Measurements from ENCODE around the gene SPPL2B. TPM values are rescaled to one million over a fixed set of nuclear protein-coding genes. Genes with fewer than 3 reads are reported as not detected.

The SPPL2B gene
- total RNA-seq, 4 donors from 2014 or later = 18.1 to 27.7 (median 23.2) TPM

DNA sequence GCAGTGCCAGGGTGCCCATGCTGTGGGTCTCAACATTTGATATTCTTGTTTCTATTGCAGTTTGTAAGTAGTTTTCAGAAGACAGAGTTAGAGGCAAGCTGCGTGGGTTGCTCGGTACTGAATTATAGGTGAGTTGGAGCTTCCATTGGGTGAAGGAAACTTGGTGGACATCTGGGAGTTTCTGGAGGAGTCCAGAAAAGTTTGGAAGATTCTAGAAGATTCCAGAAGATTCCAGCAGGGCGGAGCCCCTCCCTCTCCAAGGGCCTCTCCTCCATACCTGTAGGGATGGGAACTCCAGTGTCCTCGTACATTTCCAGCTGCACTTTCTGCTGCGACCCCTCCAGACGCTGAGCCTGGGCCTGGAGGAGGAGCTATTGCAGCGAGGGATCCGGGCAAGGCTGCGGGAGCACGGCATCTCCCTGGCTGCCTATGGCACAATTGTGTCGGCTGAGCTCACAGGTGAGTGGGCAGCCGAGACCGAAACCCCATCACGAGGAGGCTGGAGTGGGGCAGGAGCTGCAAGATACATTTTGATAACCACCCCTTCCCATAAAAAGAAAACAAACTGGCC lies 70.3 kb downstream of the SPPL2B start:
- H3K9me3 ChIP-seq = no peaks in the 10 kb centered on the region
- intact Hi-C loops (cut with DNase I; ENCODE audit: low total_unique reads) (no loop called here), in situ Hi-C loops (cut with MboI; ENCODE audit: low sequenced_read_pairs in 4 of 4) (loop anchor here (10.0 to 25.0 kb wide), 2 partner anchors 112 to 244 kb away; partner anchors contain the start of genes PEAK3 (in 4 of the 4) and AP3D1 (in 1 of the 4))
- ATAC-seq (no peak), DNase-seq (no peak)
- H3K27me3 ChIP-seq = no peaks in the 10 kb centered on the region
- no peaks in the 10 kb centered on the region for H3K36me3 ChIP-seq
- TF ChIP-seq POLR2A (IDR thresholded peaks at IDR 0.05) = no peak
- TF ChIP-seq, protein P1, sequence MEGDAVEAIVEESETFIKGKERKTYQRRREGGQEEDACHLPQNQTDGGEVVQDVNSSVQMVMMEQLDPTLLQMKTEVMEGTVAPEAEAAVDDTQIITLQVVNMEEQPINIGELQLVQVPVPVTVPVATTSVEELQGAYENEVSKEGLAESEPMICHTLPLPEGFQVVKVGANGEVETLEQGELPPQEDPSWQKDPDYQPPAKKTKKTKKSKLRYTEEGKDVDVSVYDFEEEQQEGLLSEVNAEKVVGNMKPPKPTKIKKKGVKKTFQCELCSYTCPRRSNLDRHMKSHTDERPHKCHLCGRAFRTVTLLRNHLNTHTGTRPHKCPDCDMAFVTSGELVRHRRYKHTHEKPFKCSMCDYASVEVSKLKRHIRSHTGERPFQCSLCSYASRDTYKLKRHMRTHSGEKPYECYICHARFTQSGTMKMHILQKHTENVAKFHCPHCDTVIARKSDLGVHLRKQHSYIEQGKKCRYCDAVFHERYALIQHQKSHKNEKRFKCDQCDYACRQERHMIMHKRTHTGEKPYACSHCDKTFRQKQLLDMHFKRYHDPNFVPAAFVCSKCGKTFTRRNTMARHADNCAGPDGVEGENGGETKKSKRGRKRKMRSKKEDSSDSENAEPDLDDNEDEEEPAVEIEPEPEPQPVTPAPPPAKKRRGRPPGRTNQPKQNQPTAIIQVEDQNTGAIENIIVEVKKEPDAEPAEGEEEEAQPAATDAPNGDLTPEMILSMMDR (IDR thresholded peaks at IDR 0.05 in 4 of 5, conservative IDR thresholded peaks at IDR 0.05 in 1 of 5) = no peak
- no peak overlapping the region for H3K4me3 ChIP-seq
- no peaks in the 10 kb centered on the region for H3K4me1 ChIP-seq
- H3K27ac ChIP-seq = no peak overlapping the region

DNA sequence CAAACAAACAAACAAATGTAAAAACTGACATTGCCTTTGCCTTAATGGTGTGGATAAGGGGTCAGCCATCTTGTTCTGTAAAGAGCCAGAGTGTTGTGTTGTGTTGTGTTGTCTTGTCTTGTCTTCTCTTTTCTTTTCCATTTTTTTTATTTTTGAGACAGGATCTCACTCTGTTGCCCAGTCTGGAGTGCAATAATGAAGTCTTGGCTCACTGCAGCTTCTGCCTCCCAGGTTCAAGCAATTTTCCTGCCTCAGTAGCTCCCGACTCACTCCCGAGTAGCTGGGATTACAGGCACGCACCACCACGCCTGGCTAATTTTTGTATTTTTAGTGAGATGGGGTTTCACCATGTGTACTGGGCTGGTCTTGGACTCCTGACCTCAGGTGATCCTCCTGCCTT lies 71.1 kb downstream of the SPPL2B start:
- Histone ChIP-seq H3K36me3 (no peaks in the 10 kb centered on the region), H3K4me1 (no peaks in the 10 kb centered on the region), H3K4me3 (no peak overlapping the region), H3K27ac (no peak overlapping the region), H3K9me3 (no peaks in the 10 kb centered on the region), H3K27me3 (no peaks in the 10 kb centered on the region)
- intact Hi-C loops (cut with DNase I; ENCODE audit: low total_unique reads) (no loop called here), in situ Hi-C loops (cut with MboI; ENCODE audit: low sequenced_read_pairs in 4 of 4) (loop anchor here (10.0 to 25.0 kb wide), 2 partner anchors 112 to 245 kb away; partner anchors contain the start of genes PEAK3 (in 4 of the 4) and AP3D1 (in 1 of the 4))
- TF ChIP-seq POLR2A (IDR thresholded peaks at IDR 0.05) = no peak
- TF ChIP-seq, protein P1 (IDR thresholded peaks at IDR 0.05 in 4 of 5, conservative IDR thresholded peaks at IDR 0.05 in 1 of 5) = no peak
- ATAC-seq (no peak), DNase-seq (no peak)

Other genes starting within 250 kb of the SPPL2B start
- gene MOB3A, start 232.4 kb upstream of the SPPL2B start, total RNA-seq = 10 to 100 TPM; 16.0 to 30.8 (median 22.2) TPM
- gene IZUMO4, start 231.8 kb upstream of the SPPL2B start, total RNA-seq = 1 to 10 TPM in 1 of 4 donors, under 1 TPM in 1, not detected in 2; 0.93 to 1.4 TPM
- 100 to 1,000 TPM in 1 of 4 donors, 10 to 100 TPM in 3; 71.0 to 139 (median 99.0) TPM for gene AP3D1, start 177.1 kb upstream of the SPPL2B start, total RNA-seq
- gene DOT1L, start 164.8 kb upstream of the SPPL2B start, total RNA-seq = 10 to 100 TPM in 3 of 4 donors, 1 to 10 TPM in 1; 9.3 to 48.5 (median 15.8) TPM
- 10 to 100 TPM; 50.1 to 72.4 (median 61.6) TPM for gene PLEKHJ1, start 92.4 kb upstream of the SPPL2B start, total RNA-seq
- gene SF3A2, start 91.9 kb upstream of the SPPL2B start, total RNA-seq = 10 to 100 TPM; 23.9 to 29.2 (median 26.5) TPM
- gene AMH, start 79.4 kb upstream of the SPPL2B start, total RNA-seq = 1 to 10 TPM in 2 of 4 donors, under 1 TPM in 2; 0.80 to 3.9 (median 1.2) TPM
- 100 to 1,000 TPM; 152 to 383 (median 303) TPM for gene JSRP1, start 72.3 kb upstream of the SPPL2B start, total RNA-seq
- under 1 TPM in 1 of 4 donors, not detected in 3; 0.11 TPM for gene PEAK3, start 46.5 kb upstream of the SPPL2B start, total RNA-seq
- not detected for gene LINGO3, start 20.5 kb upstream of the SPPL2B start, total RNA-seq
- gene LSM7, start 98 bp upstream of the SPPL2B start, total RNA-seq = 100 to 1,000 TPM in 1 of 4 donors, 10 to 100 TPM in 3; 70.0 to 109 (median 77.5) TPM
- gene TMPRSS9, start 31.6 kb downstream of the SPPL2B start, total RNA-seq = not detected
- gene TIMM13, start 98.9 kb downstream of the SPPL2B start, total RNA-seq = 10 to 100 TPM; 23.7 to 60.3 (median 46.8) TPM
- 10 to 100 TPM; 14.8 to 34.1 (median 23.6) TPM for gene LMNB2, start 128.3 kb downstream of the SPPL2B start, total RNA-seq
- gene GADD45B, start 147.4 kb downstream of the SPPL2B start, total RNA-seq = 10 to 100 TPM; 32.2 to 48.7 (median 41.7) TPM